ENCODE data around the gene PCGF3. TPM values are rescaled to one million over a fixed set of nuclear protein-coding genes. Genes with fewer than 3 reads are reported as not detected.
"Not testable (repeated sequence)": the region's sequence is repeated elsewhere in the genome, so short reads cannot be mapped to it uniquely, and the experiment has no call there.

The PCGF3 gene
- total RNA-seq, 1 experiment from 2014 or later, result 66.3 TPM

DNA sequence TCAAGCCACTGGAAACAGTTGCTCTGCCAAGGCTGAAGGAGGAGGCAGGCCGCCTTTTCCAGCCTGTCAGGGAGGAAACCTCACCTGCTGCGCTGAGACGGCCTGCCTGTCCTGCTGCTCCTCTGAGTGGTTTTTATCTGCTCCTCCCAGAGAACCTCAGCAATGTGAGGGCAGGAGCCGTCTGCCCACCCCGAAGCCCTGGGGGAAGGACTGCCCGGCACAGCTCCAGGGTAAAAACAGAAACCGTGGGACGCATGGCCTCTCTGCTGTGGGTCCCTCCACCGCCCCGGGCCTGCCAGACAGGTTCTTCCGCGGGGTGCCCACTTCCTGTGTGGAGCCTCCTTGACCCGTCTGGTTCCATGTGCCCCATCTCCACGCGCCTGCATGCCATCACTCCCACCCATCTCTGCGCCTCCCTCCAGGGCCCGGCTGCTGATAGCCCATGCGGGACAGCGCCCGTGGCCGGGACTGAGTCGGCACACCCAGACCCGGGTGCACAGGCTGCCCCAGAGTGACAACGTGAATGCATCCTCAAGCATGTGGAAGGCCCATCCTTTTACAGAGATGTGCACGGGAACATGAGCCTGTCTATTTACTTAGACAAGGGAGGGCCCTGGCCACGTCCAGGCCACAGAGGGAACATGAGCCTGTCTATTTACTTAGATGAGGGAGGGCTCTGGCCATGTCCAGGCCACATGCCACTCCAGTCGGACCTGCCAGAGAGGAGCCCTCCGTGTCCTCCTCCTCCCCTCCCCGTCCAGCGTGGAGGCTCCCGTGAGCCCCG, 12.7 kb upstream of the PCGF3 start:
- no peak overlapping the region for H3K4me2 ChIP-seq (ENCODE audit: low read length)
- no peak overlapping the region for H3K27ac ChIP-seq (ENCODE audit: low read depth, low read length)
- ChIA-PET POLR2A (no interaction called here), CTCF (interaction anchor here (1.3 kb wide), 1 partner anchor 9 kb away, joined by 4 read pairs; no protein-coding TSS in a partner anchor), RAD21 (ENCODE audit: low non-redundant PET in 1 of 2, low total read pairs in 2 of 2, uncharacterized antibody in 2 of 2, unreplicated experiment in 2 of 2) (no interaction called here)
- H3K4me3 ChIP-seq (replicated peaks in 1 of 2; ENCODE audit: low read depth in 1 of 2, low read length in 2 of 2), result no peak overlapping the region
- H3K36me3 ChIP-seq (ENCODE audit: control insufficient read depth in 1 of 2, insufficient read depth in 2 of 2, low read length in 2 of 2), result no peaks in the 10 kb centered on the region
- intact Hi-C loops (cut with micrococcal nuclease), result no loop called here
- DNase-seq (ENCODE audit: low read depth, low spot score) (no peak), ATAC-seq (no peak)
- no peaks in the 10 kb centered on the region for H4K20me1 ChIP-seq (ENCODE audit: insufficient read depth)
- no peak overlapping the region for H2AFZ ChIP-seq (ENCODE audit: low read depth, low read length, poor library complexity, severe bottlenecking)
- no TSS peak for BruUV-seq (replicated peaks)
- H3K9me2 ChIP-seq (ENCODE audit: insufficient read depth), result no peaks in the 10 kb centered on the region
- H3K27me3 ChIP-seq (ENCODE audit: insufficient read depth, low read length), result no peaks in the 10 kb centered on the region
- TF ChIP-seq FOSL1 (IDR thresholded peaks at IDR 0.05; ENCODE audit: low read depth) (no peak), CEBPB (IDR thresholded peaks at IDR 0.05; ENCODE audit: low read depth) (no peak), ZNF274 (IDR thresholded peaks at IDR 0.05; ENCODE audit: low read depth, low read length) (no peak), YY1 (IDR thresholded peaks at IDR 0.05; ENCODE audit: extremely low read depth, insufficient replicate concordance, low read depth, low read length) (no peak), JUND (IDR thresholded peaks at IDR 0.05) (no peak), SIN3A (IDR thresholded peaks at IDR 0.05; ENCODE audit: low read depth) (no peak), EZH2 (IDR thresholded peaks at IDR 0.05) (no peak), TCF7L2 (IDR thresholded peaks at IDR 0.05; ENCODE audit: borderline replicate concordance, extremely low read depth, insufficient read depth, insufficient read length) (no peak), ZFX (IDR thresholded peaks at IDR 0.05) (no peak)
- TF ChIP-seq, protein P1, sequence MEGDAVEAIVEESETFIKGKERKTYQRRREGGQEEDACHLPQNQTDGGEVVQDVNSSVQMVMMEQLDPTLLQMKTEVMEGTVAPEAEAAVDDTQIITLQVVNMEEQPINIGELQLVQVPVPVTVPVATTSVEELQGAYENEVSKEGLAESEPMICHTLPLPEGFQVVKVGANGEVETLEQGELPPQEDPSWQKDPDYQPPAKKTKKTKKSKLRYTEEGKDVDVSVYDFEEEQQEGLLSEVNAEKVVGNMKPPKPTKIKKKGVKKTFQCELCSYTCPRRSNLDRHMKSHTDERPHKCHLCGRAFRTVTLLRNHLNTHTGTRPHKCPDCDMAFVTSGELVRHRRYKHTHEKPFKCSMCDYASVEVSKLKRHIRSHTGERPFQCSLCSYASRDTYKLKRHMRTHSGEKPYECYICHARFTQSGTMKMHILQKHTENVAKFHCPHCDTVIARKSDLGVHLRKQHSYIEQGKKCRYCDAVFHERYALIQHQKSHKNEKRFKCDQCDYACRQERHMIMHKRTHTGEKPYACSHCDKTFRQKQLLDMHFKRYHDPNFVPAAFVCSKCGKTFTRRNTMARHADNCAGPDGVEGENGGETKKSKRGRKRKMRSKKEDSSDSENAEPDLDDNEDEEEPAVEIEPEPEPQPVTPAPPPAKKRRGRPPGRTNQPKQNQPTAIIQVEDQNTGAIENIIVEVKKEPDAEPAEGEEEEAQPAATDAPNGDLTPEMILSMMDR (IDR thresholded peaks at IDR 0.05 in 2 of 3, conservative IDR thresholded peaks at IDR 0.05 in 1 of 3; ENCODE audit: borderline replicate concordance in 1 of 3, insufficient read depth in 1 of 3, low read depth in 2 of 3, low read length in 2 of 3), result no peak
- peaks cover 10 to 19% of the 10 kb centered on the region in 2 experiments for H3K4me1 ChIP-seq (ENCODE audit: control insufficient read depth in 1 of 2, insufficient read depth in 2 of 2, low read length in 2 of 2)
- H3K9me3 ChIP-seq (ENCODE audit: control insufficient read depth in 1 of 2, insufficient read depth in 1 of 2, low read depth in 1 of 2, low read length in 2 of 2), result no peaks in the 10 kb centered on the region
- H3K9ac ChIP-seq (ENCODE audit: low read length), result no peak overlapping the region
- peaks cover 3% of the 10 kb centered on the region; the same call in 1 of the 2 replicates for H3K79me2 ChIP-seq (ENCODE audit: insufficient read depth, low read length)

DNA sequence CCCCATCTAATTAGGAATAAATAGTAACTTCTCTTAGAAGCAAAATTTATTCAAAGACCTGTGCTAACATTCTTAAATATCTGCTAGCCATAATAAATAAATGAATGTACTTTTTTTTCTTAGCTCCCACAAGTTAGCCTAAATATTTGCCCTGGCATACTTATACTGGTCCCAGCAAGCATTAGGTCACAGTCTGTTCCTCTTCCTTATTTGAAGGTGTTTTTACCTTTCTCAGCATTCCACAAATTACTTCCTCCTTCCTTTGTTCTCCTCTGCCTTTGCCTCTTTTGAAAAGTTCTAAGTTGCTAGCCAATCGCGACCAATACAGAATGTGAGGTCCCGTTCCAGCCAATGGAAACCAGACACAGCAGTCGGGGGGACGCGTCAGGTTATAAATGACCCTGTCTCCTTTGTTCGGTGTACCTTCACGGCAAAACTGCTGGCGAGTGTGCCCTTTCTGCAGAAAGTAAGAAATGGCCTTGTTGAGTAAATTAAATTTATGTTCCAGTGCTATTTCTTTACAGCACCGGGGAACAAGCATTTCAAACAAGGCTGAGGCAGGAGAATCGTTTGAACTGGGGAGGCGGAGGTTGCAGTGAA, 11.2 kb upstream of the PCGF3 start:
- RAD21 ChIA-PET (ENCODE audit: low non-redundant PET in 1 of 2, low total read pairs in 2 of 2, uncharacterized antibody in 2 of 2, unreplicated experiment in 2 of 2), result not testable (repeated sequence)

More for the DNA sequence above, 11.2 kb upstream of the PCGF3 start:
- ATAC-seq; intact Hi-C loops (cut with micrococcal nuclease); H2AFZ ChIP-seq (ENCODE audit: low read depth, low read length, poor library complexity, severe bottlenecking); H3K4me1 ChIP-seq (ENCODE audit: control insufficient read depth in 1 of 2, insufficient read depth in 2 of 2, low read length in 2 of 2); H3K9me3 ChIP-seq (ENCODE audit: control insufficient read depth in 1 of 2, insufficient read depth in 1 of 2, low read depth in 1 of 2, low read length in 2 of 2); H3K36me3 ChIP-seq (ENCODE audit: control insufficient read depth in 1 of 2, insufficient read depth in 2 of 2, low read length in 2 of 2); H3K9ac ChIP-seq (ENCODE audit: low read length); H3K9me2 ChIP-seq (ENCODE audit: insufficient read depth); H3K79me2 ChIP-seq (ENCODE audit: insufficient read depth, low read length); BruUV-seq (replicated peaks); POLR2A ChIA-PET; H3K4me2 ChIP-seq (ENCODE audit: low read length); DNase-seq (ENCODE audit: low read depth, low spot score); H3K27ac ChIP-seq (ENCODE audit: low read depth, low read length); H4K20me1 ChIP-seq (ENCODE audit: insufficient read depth); H3K27me3 ChIP-seq (ENCODE audit: insufficient read depth, low read length); H3K4me3 ChIP-seq (replicated peaks in 1 of 2; ENCODE audit: low read depth in 1 of 2, low read length in 2 of 2); CTCF ChIA-PET: not testable (repeated sequence)
